PC-9 (cell line): ENCODE data around the gene CELF1.

Experiments used
- EZH2 ChIP-seq: fragments of 200-600 bp; sonication (generic); IDR thresholded peaks from 2 replicates; pipeline ENCODE4 v1.8.0; 2017; ENCODE audit warnings: antibody characterized with exemption, low read depth
- TF ChIP-seq, protein P1 (sequence below): fragments of 200-600 bp; sonication (generic); conservative IDR thresholded peaks from 2 replicates; pipeline ENCODE4 v1.6.1; 2017; ENCODE audit warnings: mixed run types, antibody characterized with exemption, mild to moderate bottlenecking, moderate library complexity

GRCh38 chr11:47461876-47462275 is 91.1 kb downstream of the CELF1 start:
- TF ChIP-seq, protein P1, sequence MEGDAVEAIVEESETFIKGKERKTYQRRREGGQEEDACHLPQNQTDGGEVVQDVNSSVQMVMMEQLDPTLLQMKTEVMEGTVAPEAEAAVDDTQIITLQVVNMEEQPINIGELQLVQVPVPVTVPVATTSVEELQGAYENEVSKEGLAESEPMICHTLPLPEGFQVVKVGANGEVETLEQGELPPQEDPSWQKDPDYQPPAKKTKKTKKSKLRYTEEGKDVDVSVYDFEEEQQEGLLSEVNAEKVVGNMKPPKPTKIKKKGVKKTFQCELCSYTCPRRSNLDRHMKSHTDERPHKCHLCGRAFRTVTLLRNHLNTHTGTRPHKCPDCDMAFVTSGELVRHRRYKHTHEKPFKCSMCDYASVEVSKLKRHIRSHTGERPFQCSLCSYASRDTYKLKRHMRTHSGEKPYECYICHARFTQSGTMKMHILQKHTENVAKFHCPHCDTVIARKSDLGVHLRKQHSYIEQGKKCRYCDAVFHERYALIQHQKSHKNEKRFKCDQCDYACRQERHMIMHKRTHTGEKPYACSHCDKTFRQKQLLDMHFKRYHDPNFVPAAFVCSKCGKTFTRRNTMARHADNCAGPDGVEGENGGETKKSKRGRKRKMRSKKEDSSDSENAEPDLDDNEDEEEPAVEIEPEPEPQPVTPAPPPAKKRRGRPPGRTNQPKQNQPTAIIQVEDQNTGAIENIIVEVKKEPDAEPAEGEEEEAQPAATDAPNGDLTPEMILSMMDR, result no peak
- TF ChIP-seq EZH2, result no peak
